WTC11 (cell line): ENCODE measurements around the gene EXOSC1.

ENCODE experiments used
- CTCF ChIP-seq: fragments of 200-600 bp; IDR thresholded peaks from 2 replicates; pipeline ENCODE4 v1.8.0; 2022; ENCODE audit warnings: antibody characterized with exemption
- SP1 ChIP-seq: sonication (generic); formaldehyde crosslinking; conservative IDR thresholded peaks from 2 replicates; pipeline ENCODE4 v1.8.1; 2022; ENCODE audit warnings: missing genetic modification reagents
- TF ChIP-seq, protein P1 (sequence below): sonication (generic); formaldehyde crosslinking; IDR thresholded peaks from 2 replicates; pipeline ENCODE4 v1.8.1; 2023; ENCODE audit warnings: mild to moderate bottlenecking, moderate library complexity, missing genetic modification reagents

DNA sequence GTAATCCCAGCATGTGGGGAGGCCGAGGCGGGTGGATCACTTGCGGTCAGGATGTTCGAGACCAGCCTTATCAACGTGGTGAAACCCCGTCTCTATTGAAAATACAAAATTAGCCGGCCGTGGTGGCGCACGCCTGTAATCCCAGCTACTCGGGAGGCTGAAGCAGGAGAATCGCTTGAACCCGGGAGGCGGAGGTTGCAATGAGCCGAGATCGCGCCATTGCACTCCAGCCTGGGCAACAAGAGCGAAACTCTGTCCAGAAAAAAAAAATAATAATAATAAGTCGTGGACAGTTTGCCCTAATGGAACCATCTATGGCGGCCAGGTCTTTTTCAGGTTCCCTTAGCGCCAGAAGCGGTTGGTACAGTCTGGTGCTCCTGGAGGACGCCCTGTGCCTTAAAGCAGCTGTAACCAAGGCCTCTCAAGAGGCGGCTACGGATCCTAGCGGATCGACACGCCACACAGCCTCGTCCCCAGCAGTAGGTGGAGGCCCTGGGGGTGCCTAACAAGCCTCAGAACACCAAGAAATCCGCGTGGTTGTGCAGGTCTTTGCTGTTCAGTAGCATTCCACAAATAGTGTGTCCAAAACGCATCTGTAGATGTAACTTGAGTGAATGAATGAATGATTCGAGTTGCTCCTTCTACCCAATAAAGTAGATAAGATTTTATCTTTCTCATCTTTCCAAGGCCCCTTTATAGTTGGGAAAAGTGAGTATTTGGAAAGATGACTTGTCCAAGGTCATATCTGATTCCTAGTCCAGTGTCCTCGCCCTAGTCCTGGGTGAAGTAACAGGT is 18.8 kb downstream of the EXOSC1 start:
- TF ChIP-seq SP1 (CRISPR knock-in tag) (no peak), CTCF (no peak)
- TF ChIP-seq, protein P1, sequence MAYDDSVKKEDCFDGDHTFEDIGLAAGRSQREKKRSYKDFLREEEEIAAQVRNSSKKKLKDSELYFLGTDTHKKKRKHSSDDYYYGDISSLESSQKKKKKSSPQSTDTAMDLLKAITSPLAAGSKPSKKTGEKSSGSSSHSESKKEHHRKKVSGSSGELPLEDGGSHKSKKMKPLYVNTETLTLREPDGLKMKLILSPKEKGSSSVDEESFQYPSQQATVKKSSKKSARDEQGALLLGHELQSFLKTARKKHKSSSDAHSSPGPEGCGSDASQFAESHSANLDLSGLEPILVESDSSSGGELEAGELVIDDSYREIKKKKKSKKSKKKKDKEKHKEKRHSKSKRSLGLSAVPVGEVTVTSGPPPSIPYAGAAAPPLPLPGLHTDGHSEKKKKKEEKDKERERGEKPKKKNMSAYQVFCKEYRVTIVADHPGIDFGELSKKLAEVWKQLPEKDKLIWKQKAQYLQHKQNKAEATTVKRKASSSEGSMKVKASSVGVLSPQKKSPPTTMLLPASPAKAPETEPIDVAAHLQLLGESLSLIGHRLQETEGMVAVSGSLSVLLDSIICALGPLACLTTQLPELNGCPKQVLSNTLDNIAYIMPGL (CRISPR knock-in tag): no peak
